ENCODE data around the gene ANXA11. TPM values are rescaled to one million over a fixed set of nuclear protein-coding genes. Genes with fewer than 3 reads are reported as not detected.

ANXA11 gene
- total and polyA plus RNA-seq, 9 of the 15 experiments (the other 6 are each of a cell fraction or from before 2014, with no cell fraction given) = 43.6 to 212 (median 109) TPM

DNA sequence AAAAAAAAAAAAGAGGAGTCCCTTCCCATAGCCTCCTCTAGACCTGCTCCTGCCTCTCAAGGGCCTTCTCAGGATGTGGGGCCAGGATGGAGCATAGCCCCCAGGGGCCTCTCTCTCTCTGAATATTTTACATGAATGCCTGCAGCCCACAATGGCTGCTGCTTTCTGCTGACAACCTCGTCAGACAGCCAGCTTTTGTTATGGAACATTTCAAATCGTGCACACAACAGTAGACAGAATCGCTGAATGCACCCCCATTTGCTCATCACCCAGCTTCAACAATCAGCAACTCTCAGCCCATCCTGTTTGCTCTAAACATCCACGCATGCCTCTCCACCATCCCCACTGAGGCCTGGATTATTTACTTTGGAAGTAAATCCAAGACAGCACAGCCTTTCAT is 67.4 kb downstream of the ANXA11 start:
- 0% methylated on average over 4 of the region's 4 CpGs for WGBS (ENCODE audit: insufficient coverage, low coverage, missing lambda C conversion rate)
- Histone ChIP-seq H2AFZ (ENCODE audit: low read depth, low read length) (no peak overlapping the region), H4K20me1 (replicated peaks; ENCODE audit: control insufficient read depth, insufficient read depth, low read length) (no peaks in the 10 kb centered on the region; the same call in 1 of the 2 replicates), H3K27ac (ENCODE audit: extremely low read depth, low read depth, low read length) (no peak overlapping the region), H3K9me1 (ENCODE audit: control insufficient read depth, insufficient read depth, low read length) (no peaks in the 10 kb centered on the region), H3K4me2 (ENCODE audit: insufficient read depth, low read length) (no peak overlapping the region), H3K36me3 (ENCODE audit: control insufficient read depth, insufficient read depth, low read length) (no peaks in the 10 kb centered on the region), H3K79me2 (ENCODE audit: control insufficient read depth, insufficient read depth, low read length) (no peaks in the 10 kb centered on the region), H3K4me3 (no peak overlapping the region), H3K9ac (ENCODE audit: insufficient read depth in 1 of 2, low read depth in 2 of 2, low read length in 2 of 2) (no peak overlapping the region), H3K27me3 (ENCODE audit: control insufficient read depth in 2 of 2, insufficient read depth in 2 of 2, low read length in 2 of 2) (peaks cover 32 to 70% of the 10 kb centered on the region in 2 experiments), H3K9me3 (replicated peaks; ENCODE audit: control insufficient read depth, insufficient read depth, low read depth, low read length) (no peaks in the 10 kb centered on the region), H3K4me1 (replicated peaks in 1 of 2; ENCODE audit: control insufficient read depth in 2 of 2, insufficient read depth in 2 of 2, low read length in 2 of 2) (no peaks in the 10 kb centered on the region)
- no peak for FAIRE-seq
- in situ Hi-C loops (cut with MboI) = no loop called here
- CTCF ChIA-PET (ENCODE audit: low intra/inter-chr PET ratio) = no interaction called here
- POLR2A ChIA-PET = no interaction called here
- no TSS peak for BruUV-seq (replicated peaks)
- TF ChIP-seq ZNF41 (CRISPR knock-in tag; conservative IDR thresholded peaks at IDR 0.05) (no peak), EP300 (IDR thresholded peaks at IDR 0.05; ENCODE audit: low read length) (no peak)
- intact Hi-C loops (cut with micrococcal nuclease) = no loop called here
- ATAC-seq = no peak
- no peak for DNase-seq (ENCODE audit: extremely low read depth in 1 of 4, low spot score in 3 of 4)

DNA sequence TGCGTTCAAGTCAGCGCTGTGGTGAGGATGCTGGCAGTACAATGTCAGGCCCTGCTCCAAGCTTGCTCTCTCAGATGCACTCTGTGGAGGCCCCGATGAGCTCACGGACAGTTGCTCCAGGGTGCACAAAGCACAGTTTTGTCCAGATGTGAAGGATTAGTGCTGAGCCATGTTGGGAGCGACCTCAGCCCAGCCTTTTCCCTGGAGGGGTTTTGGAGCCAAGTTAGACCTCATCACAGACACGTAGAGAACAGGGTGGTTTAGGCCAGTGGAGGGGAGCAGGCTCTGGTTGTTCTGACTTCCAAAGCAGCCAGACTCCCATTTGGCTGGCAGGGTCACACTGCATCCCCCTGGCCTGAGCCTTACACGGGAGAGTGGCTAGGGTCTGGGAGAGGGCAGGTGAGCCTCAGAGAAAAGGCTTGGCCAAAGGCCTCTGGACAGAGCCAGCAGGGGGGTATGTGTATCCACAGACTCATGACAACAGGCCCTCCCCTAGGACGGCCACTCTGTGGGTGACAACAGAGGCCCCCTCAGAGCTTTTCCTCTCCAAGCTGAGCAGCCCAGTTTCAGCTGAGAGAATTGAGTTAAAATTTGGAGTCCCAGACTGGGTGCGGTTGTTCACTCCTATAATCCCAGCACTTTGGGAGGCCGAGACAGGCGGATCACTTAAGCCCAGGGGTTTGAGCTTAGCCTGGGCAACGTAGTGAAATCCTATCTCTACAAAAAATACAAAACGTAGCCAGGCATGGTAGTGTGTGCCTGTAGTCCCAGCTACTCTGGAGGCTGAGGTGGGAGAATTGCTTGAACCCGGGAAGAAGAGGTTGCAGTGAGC is 68.1 kb downstream of the ANXA11 start:
- intact Hi-C loops (cut with micrococcal nuclease) = no loop called here
- no peak overlapping the region for H3K4me2 ChIP-seq (ENCODE audit: insufficient read depth, low read length)
- no peaks in the 10 kb centered on the region for H3K9me1 ChIP-seq (ENCODE audit: control insufficient read depth, insufficient read depth, low read length)
- H3K9ac ChIP-seq (ENCODE audit: insufficient read depth in 1 of 2, low read depth in 2 of 2, low read length in 2 of 2) = no peak overlapping the region
- H4K20me1 ChIP-seq (replicated peaks; ENCODE audit: control insufficient read depth, insufficient read depth, low read length) = no peaks in the 10 kb centered on the region; the same call in 1 of the 2 replicates
- no peak overlapping the region for H3K4me3 ChIP-seq
- H3K79me2 ChIP-seq (ENCODE audit: control insufficient read depth, insufficient read depth, low read length) = no peaks in the 10 kb centered on the region
- under 1% methylated on average over 14 of the region's 14 CpGs for WGBS (ENCODE audit: insufficient coverage, low coverage, missing lambda C conversion rate)
- BruUV-seq (replicated peaks) = no TSS peak
- peaks cover 0 to 5% of the 10 kb centered on the region in 2 experiments; a peak in 1 of 5 replicates for H3K4me1 ChIP-seq (replicated peaks in 1 of 2; ENCODE audit: control insufficient read depth in 2 of 2, insufficient read depth in 2 of 2, low read length in 2 of 2)
- peak; percentile 56 for FAIRE-seq
- in situ Hi-C loops (cut with MboI) = no loop called here
- POLR2A ChIA-PET = interaction anchor here (0.7 kb wide), 1 partner anchor 84 kb away, joined by 3 read pairs; no protein-coding TSS in a partner anchor
- no peaks in the 10 kb centered on the region for H3K36me3 ChIP-seq (ENCODE audit: control insufficient read depth, insufficient read depth, low read length)
- no peak for DNase-seq (ENCODE audit: extremely low read depth in 1 of 4, low spot score in 3 of 4)
- ATAC-seq = peak; percentile 33; the same call in 2 of the 3 replicates
- H3K9me3 ChIP-seq (replicated peaks; ENCODE audit: control insufficient read depth, insufficient read depth, low read depth, low read length) = no peaks in the 10 kb centered on the region
- CTCF ChIA-PET (ENCODE audit: low intra/inter-chr PET ratio) = no interaction called here
- no peak overlapping the region for H2AFZ ChIP-seq (ENCODE audit: low read depth, low read length)
- H3K27me3 ChIP-seq (ENCODE audit: control insufficient read depth in 2 of 2, insufficient read depth in 2 of 2, low read length in 2 of 2) = peaks cover 37 to 71% of the 10 kb centered on the region in 2 experiments
- H3K27ac ChIP-seq (ENCODE audit: extremely low read depth, low read depth, low read length) = no peak overlapping the region
- no peak for TF ChIP-seq KDM5B (IDR thresholded peaks at IDR 0.05; ENCODE audit: insufficient replicate concordance, low read depth, low read length)
- TF ChIP-seq, protein P1, sequence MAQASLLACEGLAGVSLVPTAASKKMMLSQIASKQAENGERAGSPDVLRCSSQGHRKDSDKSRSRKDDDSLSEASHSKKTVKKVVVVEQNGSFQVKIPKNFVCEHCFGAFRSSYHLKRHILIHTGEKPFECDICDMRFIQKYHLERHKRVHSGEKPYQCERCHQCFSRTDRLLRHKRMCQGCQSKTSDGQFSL (CRISPR knock-in tag; IDR thresholded peaks at IDR 0.05) = no peak
- TF ChIP-seq, protein P1 (tag; IDR thresholded peaks at IDR 0.05) = no peak
- TF ChIP-seq TRIM28 (IDR thresholded peaks at IDR 0.05) = no peak
- no peak for TF ChIP-seq ZNF764 (CRISPR knock-in tag; IDR thresholded peaks at IDR 0.05; ENCODE audit: low read depth)
- no peak for TF ChIP-seq POLR2B (IDR thresholded peaks at IDR 0.05; ENCODE audit: low read depth, partially characterized antibody)
- no peak for TF ChIP-seq PHB2 (IDR thresholded peaks at IDR 0.05; ENCODE audit: low read depth)
- no peak for TF ChIP-seq LEF1 (IDR thresholded peaks at IDR 0.05)
- TF ChIP-seq MAFF (IDR thresholded peaks at IDR 0.05; ENCODE audit: low read length) = no peak
- no peak for TF ChIP-seq ZNF76 (CRISPR knock-in tag; IDR thresholded peaks at IDR 0.05; ENCODE audit: borderline replicate concordance)
- TF ChIP-seq, protein P2, sequence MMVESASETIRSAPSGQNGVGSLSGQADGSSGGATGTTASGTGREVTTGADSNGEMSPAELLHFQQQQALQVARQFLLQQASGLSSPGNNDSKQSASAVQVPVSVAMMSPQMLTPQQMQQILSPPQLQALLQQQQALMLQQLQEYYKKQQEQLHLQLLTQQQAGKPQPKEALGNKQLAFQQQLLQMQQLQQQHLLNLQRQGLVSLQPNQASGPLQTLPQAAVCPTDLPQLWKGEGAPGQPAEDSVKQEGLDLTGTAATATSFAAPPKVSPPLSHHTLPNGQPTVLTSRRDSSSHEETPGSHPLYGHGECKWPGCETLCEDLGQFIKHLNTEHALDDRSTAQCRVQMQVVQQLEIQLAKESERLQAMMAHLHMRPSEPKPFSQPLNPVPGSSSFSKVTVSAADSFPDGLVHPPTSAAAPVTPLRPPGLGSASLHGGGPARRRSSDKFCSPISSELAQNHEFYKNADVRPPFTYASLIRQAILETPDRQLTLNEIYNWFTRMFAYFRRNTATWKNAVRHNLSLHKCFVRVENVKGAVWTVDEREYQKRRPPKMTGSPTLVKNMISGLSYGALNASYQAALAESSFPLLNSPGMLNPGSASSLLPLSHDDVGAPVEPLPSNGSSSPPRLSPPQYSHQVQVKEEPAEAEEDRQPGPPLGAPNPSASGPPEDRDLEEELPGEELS (CRISPR knock-in tag; IDR thresholded peaks at IDR 0.05; ENCODE audit: borderline replicate concordance) = no peak

Data from K562 (cell line).